Pancreas (tissue), 10 donors: ENCODE results near the gene TIMM22. TPM values are rescaled to one million over a fixed set of nuclear protein-coding genes. Genes with fewer than 3 reads are reported as not detected.
"Not testable (repeated sequence)": the region's sequence is repeated elsewhere in the genome, so short reads cannot be mapped to it uniquely, and the experiment has no call there.

Experiments used
- ATAC-seq, 4 donors: fragments of 200-7000 bp; cut with Tn5 transposase; one replicate each; pipeline versions ENCODE4 v1.8.0 to v1.9.1; 2020; ENCODE audit warnings: mild to moderate bottlenecking in 4 of 4, moderate library complexity in 4 of 4
- DNase-seq, 6 donors: peaks; one replicate each; pipeline ENCODE4 v3.0.0-alpha.2; 2020
- FAIRE-seq: peaks from 2 replicates; lab custom pipeline; 2012; peaks lifted over from hg19 to GRCh38; lab: Jason Lieb, UNC
- H3K27ac ChIP-seq, 4 donors: fragments of 200-600 bp; sonication (generic); 1 replicate in 3 of 4; 2 replicates in 1 of 4; pipeline versions ENCODE4 v1.5.0 to v1.8.0; 2020
- H3K27me3 ChIP-seq, 4 donors: fragments of 200-600 bp; one replicate each; pipeline ENCODE4 v1.8.0; 2021
- H3K36me3 ChIP-seq, 3 donors: fragments of 200-600 bp; sonication (generic) in 1 of 3; one replicate each; pipeline versions ENCODE4 v1.5.0 to v1.8.0; 2020 to 2021
- H3K4me1 ChIP-seq, 3 donors: fragments of 200-600 bp; one replicate each; pipeline ENCODE4 v1.8.0; 2021
- H3K4me3 ChIP-seq, 4 donors: fragments of 200-600 bp; sonication (generic) in 2 of 4; one replicate each; pipeline versions ENCODE4 v1.5.0 to v1.8.0; 2020 to 2021
- H3K9me3 ChIP-seq, 4 donors: fragments of 200-600 bp; one replicate each; pipeline ENCODE4 v1.8.0; 2021
- WGBS, 2 donors: extraction: QIAGEN DNeasy Blood & Tissue Kit; methylation state at CpG; one replicate each; pipeline ENCODE4 v1.1.7; 2013; 5-methylcytosine and 5-hydroxymethylcytosine counted together
- intact Hi-C, 3 donors: fragments of 100-400 bp; cut with DNase I; formaldehyde crosslinking; loops; one replicate each; pipeline versions ENCODE4 v1.11.1 to v1.14.2; 2022
- polyA plus RNA-seq, 2 donors: library from polyadenylated mRNA; stranded (reverse); fragments of 200-250 nt; gene quantifications; one replicate each; pipeline ENCODE4 v1.2.3, GENCODE V29; 2013
- total RNA-seq, 6 donors: library from RNA; stranded (reverse); fragmentation: NEBNext Ultra II Directional in 4 of 6; extraction: Animal tissue kit (Norgen Biotek cat#: 25700) in 4 of 6; gene quantifications; one replicate each; pipeline versions ENCODE4 v1.2.1 to v1.2.4, GENCODE V29; 2021 to 2023
- TF ChIP-seq, protein P1 (sequence below), 4 donors: fragments of 200-600 bp; sonication (generic) in 3 of 4; IDR thresholded peaks; one replicate each; pipeline versions ENCODE4 v1.5.0 to v1.8.0; 2021; ENCODE audit warnings: antibody characterized with exemption in 4 of 4
- donor health status: healthy with polysubstance abuse.
- donor health status: DM: no; HTN: no; CAD: no; lungs with moderate emphysema.
- donor health status: DM: no; HTN: no; CAD: no.
- donor health status: control.
- donor health status: control.
- donor health status: Bipolar disorder and iron deficiency.
- donor health status: DM: yes; HTN: yes; CAD: no.
- donor health status: DM: no; HTN: no; CAD: no.
- donor health status: DM: no; HTN: no; CAD: no.
- donor health status: DM: yes; HTN: yes; CAD: no.

The TIMM22 gene
- total and polyA plus RNA-seq, 8 donors, result 3.1 to 6.5 (median 4.6) TPM

DNA sequence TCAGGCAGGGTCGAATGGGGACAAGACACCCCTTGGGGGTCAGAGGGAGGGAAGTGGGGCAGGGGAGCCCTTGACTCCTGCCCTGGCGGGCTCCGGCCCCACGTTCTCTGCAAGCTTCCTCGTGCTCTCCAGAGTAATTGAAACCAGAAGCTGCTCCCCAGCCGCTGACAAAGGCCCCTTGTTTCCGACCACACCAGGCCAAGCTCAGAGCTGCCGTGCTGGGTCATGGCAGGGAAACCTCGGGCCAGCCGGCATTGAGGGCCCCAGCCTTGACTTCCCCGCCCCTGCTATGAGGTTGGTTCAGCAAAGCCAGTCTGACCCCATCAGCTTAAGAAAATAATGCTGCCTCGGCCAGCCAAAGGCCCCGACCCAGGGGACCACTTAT lies 43.3 kb downstream of the TIMM22 start:
- peak in 3 of 4 donors; percentile 6 to 58 (median 28) for ATAC-seq
- H3K4me3 ChIP-seq, result no peak overlapping the region
- WGBS, 2 donors, result 60 to 68% methylated on average over 13 of the region's 13 CpGs

DNA sequence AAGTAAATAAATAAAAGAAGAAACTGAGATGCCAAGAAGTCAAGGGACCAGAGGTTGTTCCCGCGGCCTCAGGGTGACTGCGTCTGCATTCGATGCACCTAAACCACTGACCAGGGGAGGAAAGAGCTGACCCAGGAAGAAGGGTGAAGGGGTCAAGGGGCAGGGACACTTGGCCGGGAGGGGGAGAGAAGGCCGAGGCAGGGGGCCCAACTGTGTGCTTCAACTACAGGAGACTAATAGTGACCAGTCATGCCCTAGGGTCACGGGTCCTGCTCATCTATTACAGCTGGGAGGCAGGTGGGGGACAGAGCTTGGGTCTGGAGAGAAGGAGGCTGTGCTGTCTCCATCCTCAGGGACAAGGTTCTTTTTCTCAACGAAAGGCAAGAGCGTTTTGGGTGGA lies 44.8 kb downstream of the TIMM22 start:
- intact Hi-C loops, result no loop called here
- no peak overlapping the region for H3K4me3 ChIP-seq
- no peak overlapping the region for H3K27ac ChIP-seq
- no peaks in the 10 kb centered on the region for H3K36me3 ChIP-seq
- no peak for ATAC-seq
- WGBS, 2 donors, result 80 to 89% methylated on average over 9 of the region's 9 CpGs
- DNase-seq, result peak in 2 of 6 donors; percentile 7 to 20
- FAIRE-seq, result no peak
- H3K27me3 ChIP-seq, result no peaks in the 10 kb centered on the region
- no peaks in the 10 kb centered on the region for H3K9me3 ChIP-seq
- TF ChIP-seq, protein P1, sequence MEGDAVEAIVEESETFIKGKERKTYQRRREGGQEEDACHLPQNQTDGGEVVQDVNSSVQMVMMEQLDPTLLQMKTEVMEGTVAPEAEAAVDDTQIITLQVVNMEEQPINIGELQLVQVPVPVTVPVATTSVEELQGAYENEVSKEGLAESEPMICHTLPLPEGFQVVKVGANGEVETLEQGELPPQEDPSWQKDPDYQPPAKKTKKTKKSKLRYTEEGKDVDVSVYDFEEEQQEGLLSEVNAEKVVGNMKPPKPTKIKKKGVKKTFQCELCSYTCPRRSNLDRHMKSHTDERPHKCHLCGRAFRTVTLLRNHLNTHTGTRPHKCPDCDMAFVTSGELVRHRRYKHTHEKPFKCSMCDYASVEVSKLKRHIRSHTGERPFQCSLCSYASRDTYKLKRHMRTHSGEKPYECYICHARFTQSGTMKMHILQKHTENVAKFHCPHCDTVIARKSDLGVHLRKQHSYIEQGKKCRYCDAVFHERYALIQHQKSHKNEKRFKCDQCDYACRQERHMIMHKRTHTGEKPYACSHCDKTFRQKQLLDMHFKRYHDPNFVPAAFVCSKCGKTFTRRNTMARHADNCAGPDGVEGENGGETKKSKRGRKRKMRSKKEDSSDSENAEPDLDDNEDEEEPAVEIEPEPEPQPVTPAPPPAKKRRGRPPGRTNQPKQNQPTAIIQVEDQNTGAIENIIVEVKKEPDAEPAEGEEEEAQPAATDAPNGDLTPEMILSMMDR (IDR thresholded peaks at IDR 0.05), result no peak
- no peaks in the 10 kb centered on the region for H3K4me1 ChIP-seq

More for the DNA sequence above, 43.3 kb downstream of the TIMM22 start:
- no peaks in the 10 kb centered on the region for H3K36me3 ChIP-seq
- no peaks in the 10 kb centered on the region for H3K9me3 ChIP-seq
- H3K4me1 ChIP-seq, result no peaks in the 10 kb centered on the region
- FAIRE-seq (no peak), DNase-seq (peak in 2 of 6 donors; percentile 18 to 60)
- H3K27me3 ChIP-seq, result no peaks in the 10 kb centered on the region
- TF ChIP-seq, protein P1 (IDR thresholded peaks at IDR 0.05), result no peak
- H3K27ac ChIP-seq, result peak overlapping the region in 3 of 4 donors; percentile 15 to 70 (median 33)
- intact Hi-C loops, result no loop called here

DNA sequence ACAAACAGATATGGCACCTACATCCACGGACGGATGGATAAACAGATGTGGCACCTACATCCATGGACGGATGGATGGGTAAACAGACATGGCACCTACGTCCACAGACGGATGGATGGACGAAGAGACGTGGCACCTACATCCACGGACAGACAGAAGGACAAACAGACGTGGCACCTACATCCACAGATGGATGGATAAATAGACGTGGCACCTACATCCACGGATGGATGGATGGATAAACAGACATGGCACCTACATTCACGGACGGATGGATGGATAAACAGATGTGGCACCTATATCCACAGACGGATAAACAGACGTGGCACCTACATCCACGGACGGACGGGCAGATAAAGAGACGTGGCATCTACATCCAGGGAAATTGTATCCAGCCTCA lies 45.6 kb downstream of the TIMM22 start:
- H3K27ac ChIP-seq, result no peak overlapping the region
- H3K4me3 ChIP-seq, result no peak overlapping the region
- FAIRE-seq (no peak), DNase-seq (peak in 1 of 6 donors; percentile 6), ATAC-seq (no peak)
- WGBS, 2 donors, result 74 to 82% methylated on average over 19 of the region's 19 CpGs
- intact Hi-C loops, result no loop called here
- H3K9me3 ChIP-seq, result no peaks in the 10 kb centered on the region
- H3K27me3 ChIP-seq, result no peaks in the 10 kb centered on the region
- TF ChIP-seq, protein P1 (IDR thresholded peaks at IDR 0.05), result no peak
- no peaks in the 10 kb centered on the region for H3K4me1 ChIP-seq
- no peaks in the 10 kb centered on the region for H3K36me3 ChIP-seq

DNA sequence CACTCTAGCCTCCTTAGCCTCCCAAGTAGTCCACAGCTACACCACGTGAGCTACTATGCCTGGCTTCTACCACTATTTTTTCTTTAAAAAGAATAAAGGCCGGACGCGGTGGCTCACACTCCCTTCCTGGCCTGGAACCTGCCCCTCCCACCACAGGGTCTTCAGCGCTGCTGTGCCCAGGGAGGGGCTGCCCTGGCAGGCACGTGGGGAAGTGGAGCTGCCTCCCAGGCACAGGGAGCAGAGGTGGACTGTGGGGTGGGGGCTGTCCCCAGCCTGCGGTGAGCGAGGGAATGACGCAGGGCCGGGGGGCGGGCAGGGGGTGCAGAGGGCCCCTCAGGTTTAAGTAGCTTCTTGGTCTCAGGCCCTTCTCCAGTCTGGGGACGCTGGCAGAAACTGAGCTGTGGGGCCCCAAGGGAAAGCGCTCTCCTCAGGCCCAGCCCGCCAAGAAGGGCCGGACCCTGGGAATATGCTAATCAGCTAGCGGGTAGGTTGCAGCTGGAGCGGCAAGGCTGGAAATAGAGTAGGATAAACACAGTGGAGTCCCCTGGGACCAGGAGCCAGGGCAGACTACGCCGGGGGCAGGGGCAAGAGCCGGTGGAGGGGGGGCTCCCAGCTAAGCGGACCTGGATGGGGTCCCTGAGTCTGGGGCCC lies 46.8 kb downstream of the TIMM22 start:
- TF ChIP-seq, protein P1 (IDR thresholded peaks at IDR 0.05), result no peak
- 44 to 47% methylated on average over 21 of the region's 21 CpGs for WGBS, 2 donors
- DNase-seq, result peak in 2 of 6 donors; percentile 23 to 36
- no peaks in the 10 kb centered on the region for H3K4me1 ChIP-seq
- no peak for ATAC-seq
- H3K27me3 ChIP-seq, result no peaks in the 10 kb centered on the region
- H3K27ac ChIP-seq, result peak overlapping the region in 1 of 4 donors; percentile 17
- no peak overlapping the region for H3K4me3 ChIP-seq
- no peaks in the 10 kb centered on the region for H3K36me3 ChIP-seq
- intact Hi-C loops, result no loop called here
- H3K9me3 ChIP-seq, result no peaks in the 10 kb centered on the region
- FAIRE-seq, result no peak

DNA sequence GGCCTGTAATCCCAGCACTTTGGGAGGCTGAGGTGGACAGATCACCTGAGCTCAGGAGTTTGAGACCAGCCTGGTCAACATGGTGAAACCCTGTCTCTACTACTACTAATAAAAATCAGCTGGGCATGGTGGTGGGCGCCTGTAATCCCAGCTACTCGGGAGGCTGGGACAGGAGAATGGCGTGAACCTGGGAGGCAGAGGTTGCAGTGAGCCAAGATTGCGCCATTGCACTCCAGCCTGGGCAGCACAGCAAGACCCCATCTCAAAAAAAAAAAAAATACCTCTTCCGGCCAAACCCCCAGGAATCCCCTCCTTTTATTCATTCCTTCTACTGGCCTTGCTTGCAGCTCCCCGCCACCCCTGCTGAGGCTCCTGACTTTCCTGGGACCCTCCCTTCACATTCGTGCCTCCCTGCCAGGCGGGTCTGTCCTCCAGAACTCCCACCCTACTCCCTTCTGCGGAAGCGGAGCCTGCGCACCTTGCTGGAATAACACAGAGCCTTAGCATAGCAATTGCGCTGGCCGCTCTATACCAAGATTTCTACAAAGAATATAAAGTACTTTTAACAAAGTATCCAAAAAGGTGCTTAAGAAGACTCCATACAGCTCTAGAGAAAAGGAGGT lies 47.6 kb downstream of the TIMM22 start:
- H3K4me1 ChIP-seq, H3K27ac ChIP-seq, H3K9me3 ChIP-seq, H3K4me3 ChIP-seq, ATAC-seq, intact Hi-C loops, H3K36me3 ChIP-seq, FAIRE-seq, H3K27me3 ChIP-seq: not testable (repeated sequence)
- peak in 2 of 6 donors; percentile 11 to 21 for DNase-seq
- WGBS, 2 donors, result 87 to 93% methylated on average over 11 to 13 of the region's 13 CpGs
